OCI-LY3 (cell line): Measurements from ENCODE around the gene NRSN1.

ENCODE experiments used
- EZH2phosphoT487 ChIP-seq: fragments of 200-600 bp; shearing (Covaris generic); IDR thresholded peaks from 2 replicates; pipeline ENCODE4 v1.6.1; 2018; ENCODE audit warnings: antibody characterized with exemption, mixed run types, low read depth
- TF ChIP-seq, protein P1 (sequence below): fragments of 200-600, 300-600 bp; sonication (generic); IDR thresholded peaks from 2 replicates; pipeline ENCODE4 v1.5.1; 2014; ENCODE audit warnings: antibody characterized with exemption, low read length, low read depth

DNA sequence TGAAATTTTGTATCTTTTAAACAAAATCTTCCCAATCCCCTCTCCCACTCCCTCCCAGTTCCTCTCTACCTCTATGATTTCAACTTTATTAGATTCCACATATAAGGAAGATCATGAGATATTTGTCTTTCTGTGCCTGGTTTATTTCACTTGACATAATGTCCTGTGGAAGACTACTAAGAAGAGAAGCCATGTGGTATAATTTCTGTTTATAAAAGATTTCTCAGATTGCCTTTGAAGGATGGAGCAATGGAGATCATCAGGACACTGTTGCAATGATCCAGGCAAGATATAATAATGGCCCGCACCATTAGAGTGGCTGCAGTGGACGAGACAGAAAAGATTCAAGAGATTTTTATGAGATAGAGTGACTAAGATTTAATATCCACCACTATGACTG lies 13.1 kb downstream of the NRSN1 start:
- TF ChIP-seq, protein P1, sequence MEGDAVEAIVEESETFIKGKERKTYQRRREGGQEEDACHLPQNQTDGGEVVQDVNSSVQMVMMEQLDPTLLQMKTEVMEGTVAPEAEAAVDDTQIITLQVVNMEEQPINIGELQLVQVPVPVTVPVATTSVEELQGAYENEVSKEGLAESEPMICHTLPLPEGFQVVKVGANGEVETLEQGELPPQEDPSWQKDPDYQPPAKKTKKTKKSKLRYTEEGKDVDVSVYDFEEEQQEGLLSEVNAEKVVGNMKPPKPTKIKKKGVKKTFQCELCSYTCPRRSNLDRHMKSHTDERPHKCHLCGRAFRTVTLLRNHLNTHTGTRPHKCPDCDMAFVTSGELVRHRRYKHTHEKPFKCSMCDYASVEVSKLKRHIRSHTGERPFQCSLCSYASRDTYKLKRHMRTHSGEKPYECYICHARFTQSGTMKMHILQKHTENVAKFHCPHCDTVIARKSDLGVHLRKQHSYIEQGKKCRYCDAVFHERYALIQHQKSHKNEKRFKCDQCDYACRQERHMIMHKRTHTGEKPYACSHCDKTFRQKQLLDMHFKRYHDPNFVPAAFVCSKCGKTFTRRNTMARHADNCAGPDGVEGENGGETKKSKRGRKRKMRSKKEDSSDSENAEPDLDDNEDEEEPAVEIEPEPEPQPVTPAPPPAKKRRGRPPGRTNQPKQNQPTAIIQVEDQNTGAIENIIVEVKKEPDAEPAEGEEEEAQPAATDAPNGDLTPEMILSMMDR, result no peak
- no peak for TF ChIP-seq EZH2phosphoT487
